ENCODE measurements around the gene CHCHD2. TPM values are rescaled to one million over a fixed set of nuclear protein-coding genes. Genes with fewer than 3 reads are reported as not detected.

CHCHD2 gene
- total RNA-seq, 1 experiment from 2014 or later: 603 TPM

DNA sequence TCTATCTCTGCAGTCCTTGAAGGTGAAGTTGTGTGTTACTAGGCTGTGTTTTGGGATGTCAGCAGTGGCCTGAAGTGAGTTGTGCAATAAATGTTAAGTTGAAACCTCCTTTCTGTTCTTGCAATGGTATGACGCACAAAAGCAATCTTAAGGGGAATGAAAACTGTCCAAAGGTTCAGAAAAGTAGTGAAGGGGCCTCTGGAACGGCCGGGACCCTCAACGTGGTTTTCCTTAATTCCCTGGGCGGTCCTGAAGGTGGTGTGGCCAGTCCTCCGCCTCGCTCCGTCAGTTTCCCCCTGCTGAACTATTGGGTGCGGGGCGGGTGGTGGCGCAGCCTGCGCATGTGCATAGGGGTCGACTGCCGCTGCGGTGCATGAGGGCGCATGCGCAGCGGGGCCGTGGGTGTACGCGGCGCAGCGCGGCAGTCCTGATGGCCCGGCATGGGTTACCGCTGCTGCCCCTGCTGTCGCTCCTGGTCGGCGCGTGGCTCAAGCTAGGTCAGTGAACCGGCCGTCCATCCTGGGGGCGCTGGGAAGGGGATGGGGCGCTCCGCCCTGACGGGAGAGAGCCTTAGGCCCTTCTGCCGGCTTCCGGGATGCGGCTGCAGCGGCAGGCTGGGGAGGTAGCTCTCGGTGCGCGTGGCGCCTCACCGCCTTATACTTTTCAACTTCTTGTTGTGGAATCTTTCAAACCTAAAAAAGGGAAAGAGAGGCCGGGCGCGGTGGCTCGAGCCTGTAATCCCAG is 42.2 kb downstream of the CHCHD2 start, which contains the start of gene SUMF2:
SUMF2 (plus strand) TSS at position 405 of the 744 bp plus-strand sequence; CDS start at position 431, 26 bp downstream.
- peak within 1 kb of the TSS; percentile 72 for H3K4me3 ChIP-seq
- H3K4me1 ChIP-seq: peaks cover 5% of the 10 kb centered on the region; the same call in 1 of the 2 replicates
- H3K27ac ChIP-seq: peak within 1 kb of the TSS; percentile 82
- H3K27me3 ChIP-seq: no peaks in the 10 kb centered on the region
- H3K36me3 ChIP-seq: peaks cover 46% of the 10 kb centered on the region
- no peaks in the 10 kb centered on the region for H3K9me3 ChIP-seq (replicated peaks)
- peak; percentile 91 to 96 for DNase-seq

DNA sequence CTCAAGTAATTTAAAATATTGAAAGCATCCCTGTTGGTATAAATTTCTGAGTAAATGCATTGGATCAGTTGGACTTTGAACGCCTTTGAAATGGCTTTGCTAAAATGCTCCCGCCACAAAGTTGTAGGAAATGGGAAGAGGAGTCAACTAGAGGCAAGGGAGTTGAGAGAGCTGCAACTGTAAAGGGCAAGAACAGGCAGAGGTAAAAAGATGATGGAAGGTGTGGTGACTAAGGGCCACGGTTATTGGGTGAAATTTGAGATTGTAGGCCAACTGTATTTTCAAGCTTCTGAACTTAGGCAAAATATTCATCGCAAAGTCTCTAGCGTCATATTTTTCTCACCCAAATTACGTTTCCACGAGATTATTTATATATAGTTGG is 42.8 kb downstream of the CHCHD2 start:
- no peaks in the 10 kb centered on the region for H3K27me3 ChIP-seq
- peaks cover 5% of the 10 kb centered on the region; the same call in 1 of the 2 replicates for H3K4me1 ChIP-seq
- no peak for DNase-seq
- peak overlapping the region; percentile 72 for H3K4me3 ChIP-seq
- no peak overlapping the region for H3K27ac ChIP-seq
- H3K9me3 ChIP-seq (replicated peaks): no peaks in the 10 kb centered on the region
- peaks cover 49% of the 10 kb centered on the region for H3K36me3 ChIP-seq

DNA sequence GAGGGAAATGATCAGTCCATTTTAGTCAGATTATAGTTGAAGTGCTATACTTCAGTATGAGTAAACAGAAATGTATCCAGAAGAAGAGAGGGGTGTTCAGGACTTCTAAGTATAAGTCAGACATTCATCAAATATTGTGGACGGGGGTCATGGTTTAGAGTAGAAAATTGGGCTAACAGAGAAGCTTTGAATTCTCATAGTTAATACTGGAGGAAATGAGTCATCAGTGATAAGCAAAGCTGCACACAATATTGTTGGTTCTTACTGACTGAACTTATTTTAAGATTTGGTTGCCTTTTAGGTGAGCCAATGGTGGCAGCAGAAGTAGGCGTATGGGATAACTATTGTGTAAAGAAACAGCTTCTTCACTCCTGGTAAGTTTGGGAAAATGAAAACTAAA is 43.9 kb downstream of the CHCHD2 start:
- H3K4me3 ChIP-seq: no peak overlapping the region
- H3K36me3 ChIP-seq: peaks cover 60% of the 10 kb centered on the region
- H3K9me3 ChIP-seq (replicated peaks): no peaks in the 10 kb centered on the region
- no peak overlapping the region for H3K27ac ChIP-seq
- H3K4me1 ChIP-seq: peaks cover 5% of the 10 kb centered on the region; the same call in 1 of the 2 replicates
- H3K27me3 ChIP-seq: no peaks in the 10 kb centered on the region
- DNase-seq: no peak

DNA sequence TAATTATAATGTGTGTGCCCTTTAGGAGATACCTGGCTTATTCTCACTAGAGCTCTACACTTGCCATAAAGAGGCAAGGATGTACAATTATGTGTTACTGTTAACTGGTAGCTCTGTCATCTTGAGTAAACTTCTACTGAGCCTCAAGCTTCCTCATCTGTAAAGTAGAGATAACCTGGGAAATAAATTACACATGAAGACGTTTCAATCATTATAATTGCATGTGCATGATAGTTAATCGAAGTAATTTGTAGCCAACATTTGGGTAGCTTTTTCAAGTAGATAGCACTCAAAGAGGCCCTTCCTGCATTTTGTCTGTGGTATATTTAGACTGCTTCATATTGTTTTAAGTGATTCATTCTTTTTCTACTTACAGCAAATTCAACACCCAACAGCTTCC is 52.3 kb downstream of the CHCHD2 start:
- Histone ChIP-seq H3K4me1 (peaks cover 9% of the 10 kb centered on the region; the same call in 1 of the 2 replicates), H3K9me3 (replicated peaks) (no peaks in the 10 kb centered on the region), H3K36me3 (peaks cover 67% of the 10 kb centered on the region)

DNA sequence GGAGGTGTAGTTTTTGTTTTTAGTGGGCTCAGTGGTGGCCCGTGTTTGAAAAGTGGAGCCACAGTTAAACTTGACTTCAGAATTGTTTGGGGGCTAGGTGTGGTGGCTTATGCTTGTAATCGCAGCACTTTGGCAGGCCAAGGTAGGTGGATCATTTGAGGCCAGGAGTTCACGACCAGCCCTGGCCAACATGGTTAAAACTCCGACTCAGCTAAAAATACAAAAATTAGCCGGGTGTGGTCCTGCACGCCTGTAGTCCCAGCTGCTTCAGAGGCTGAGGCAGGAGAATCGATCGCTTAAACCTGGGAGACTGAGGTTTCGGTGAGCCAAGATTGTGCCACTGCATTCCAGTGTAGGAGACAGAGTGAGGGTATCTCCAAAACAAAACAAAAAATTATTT is 52.9 kb downstream of the CHCHD2 start:
- Histone ChIP-seq H3K27me3 (no peaks in the 10 kb centered on the region), H3K4me3 (no peak overlapping the region), H3K4me1 (peaks cover 9% of the 10 kb centered on the region; the same call in 1 of the 2 replicates), H3K36me3 (peaks cover 61% of the 10 kb centered on the region), H3K9me3 (replicated peaks) (no peaks in the 10 kb centered on the region), H3K27ac (no peak overlapping the region)
- DNase-seq: no peak

More for the DNA sequence above, 52.3 kb downstream of the CHCHD2 start:
- H3K27me3 ChIP-seq: no peaks in the 10 kb centered on the region
- H3K27ac ChIP-seq: no peak overlapping the region
- H3K4me3 ChIP-seq: no peak overlapping the region
- no peak for DNase-seq

Other genes starting within 250 kb of the CHCHD2 start
- gene SEPTIN14, start 243.7 kb downstream of the CHCHD2 start, total RNA-seq (2014; rRNA removed; shearing (Covaris generic)): not detected in 2 replicates
- gene ZNF713, start 219.0 kb downstream of the CHCHD2 start, total RNA-seq (2014; rRNA removed; shearing (Covaris generic)): 9.0 and 10.1 TPM in 2 replicates
- gene MRPS17, start 154.6 kb downstream of the CHCHD2 start, total RNA-seq (2014; rRNA removed; shearing (Covaris generic)): 40.3 TPM in 2 replicates
- 59.1 and 63.7 TPM in 2 replicates for gene NIPSNAP2, start 141.9 kb downstream of the CHCHD2 start, total RNA-seq (2014; rRNA removed; shearing (Covaris generic))
- gene PSPH, start 55.0 kb downstream of the CHCHD2 start, total RNA-seq (2014; rRNA removed; shearing (Covaris generic)): 39.6 and 53.2 TPM in 2 replicates
- gene CCT6A, start 54.7 kb downstream of the CHCHD2 start, total RNA-seq (2014; rRNA removed; shearing (Covaris generic)): 484 and 522 TPM in 2 replicates
- 73.9 and 78.9 TPM in 2 replicates for gene SUMF2, start 42.2 kb downstream of the CHCHD2 start, total RNA-seq (2014; rRNA removed; shearing (Covaris generic))
- gene PHKG1, start 13.5 kb downstream of the CHCHD2 start, total RNA-seq (2014; rRNA removed; shearing (Covaris generic)): 1.1 and 1.4 TPM in 2 replicates
- gene NUPR2, start 9.9 kb upstream of the CHCHD2 start, total RNA-seq (2014; rRNA removed; shearing (Covaris generic)): not detected in 2 replicates